Lower leg skin (tissue), 4 donors: ENCODE data around the gene DROSHA. TPM values are rescaled to one million over a fixed set of nuclear protein-coding genes. Genes with fewer than 3 reads are reported as not detected.
"Not testable (repeated sequence)": the region's sequence is repeated elsewhere in the genome, so short reads cannot be mapped to it uniquely, and the experiment has no call there.

ENCODE experiments used
- DNase-seq, 2 donors: peaks; one replicate each; pipeline ENCODE4 v3.0.0-alpha.2; 2019; ENCODE audit warnings: low spot score in 2 of 2
- H3K4me3 ChIP-seq: fragments of 200-600 bp; sonication (generic); 2 replicates; pipeline ENCODE4 v1.5.1; 2017; ENCODE audit warnings: mild to moderate bottlenecking, low read depth; ENCODE audit not compliant: poor library complexity, severe bottlenecking
- CTCF ChIP-seq, 3 donors: fragments of 450-650 bp; IDR thresholded peaks; one replicate each; pipeline ENCODE4 v1.5.1; 2016; ENCODE audit warnings: antibody characterized with exemption in 3 of 3, mild to moderate bottlenecking in 3 of 3, moderate library complexity in 2 of 3
- POLR2A ChIP-seq, 2 donors: fragments of 450-650 bp; IDR thresholded peaks; one replicate each; pipeline ENCODE4 v1.6.1; 2016 to 2017; ENCODE audit warnings: antibody characterized with exemption in 2 of 2, mild to moderate bottlenecking in 1 of 2, moderate library complexity in 1 of 2
- WGBS, 2 donors: methylation state at CpG; one replicate each; pipeline ENCODE4 v1.1.5; 2018; 5-methylcytosine and 5-hydroxymethylcytosine counted together
- intact Hi-C: fragments of 100-400 bp; cut with DNase I; formaldehyde crosslinking; loops from one replicate; pipeline ENCODE4 v1.15.0; 2023; ENCODE audit warnings: low total_unique reads
- total RNA-seq, 4 donors: library from RNA; depleted of rRNA; stranded (reverse); fragments of >200 nt; gene quantifications; one replicate each; pipeline ENCODE4 v1.1.0, GENCODE V29; 2016

The DROSHA gene
- total RNA-seq, 4 donors from 2014 or later = 21.7 to 59.2 (median 37.3) TPM

DNA sequence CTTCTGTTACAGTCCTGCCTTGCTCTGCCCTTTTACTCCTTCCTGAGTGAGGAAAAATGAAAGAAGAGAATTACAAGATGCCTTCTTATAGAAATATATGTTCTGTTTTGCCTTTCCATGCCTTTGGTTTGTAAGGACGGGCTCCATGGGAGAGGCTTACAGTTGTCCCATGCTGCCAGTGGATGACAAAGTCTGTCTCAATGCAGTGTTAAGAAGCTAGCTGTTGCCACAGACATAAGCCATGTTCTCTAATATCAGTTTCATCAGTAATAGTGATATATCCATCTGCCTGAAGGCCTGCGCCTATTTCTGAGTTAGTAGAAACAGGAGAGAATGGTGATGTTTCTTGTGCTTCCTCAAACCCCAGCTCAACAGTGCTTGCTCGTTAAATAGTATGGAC lies 28.0 kb upstream of the DROSHA start:
- no peak for DNase-seq

DNA sequence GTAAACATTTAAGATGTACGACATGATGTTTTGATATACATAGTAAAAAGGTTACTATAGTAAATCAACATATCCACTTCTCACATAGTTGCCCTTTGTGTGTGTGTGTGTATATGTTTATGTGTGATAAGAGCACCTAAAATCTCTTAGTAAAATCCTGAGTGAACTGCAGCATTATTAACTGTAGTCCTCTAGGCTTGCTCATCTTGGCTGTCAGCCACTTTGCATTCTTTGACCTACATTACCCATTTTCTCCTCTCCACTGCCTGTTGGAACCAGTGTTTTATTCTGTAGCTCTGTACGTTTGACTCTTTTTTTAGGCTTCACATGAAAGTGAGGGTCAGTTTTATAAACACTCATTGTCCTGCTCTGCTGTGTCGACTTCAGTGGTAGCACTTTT lies 24.6 kb upstream of the DROSHA start:
- intact Hi-C loops = no loop called here
- TF ChIP-seq CTCF (IDR thresholded peaks at IDR 0.05) = no peak
- TF ChIP-seq POLR2A (IDR thresholded peaks at IDR 0.05) = no peak
- 82 to 90% methylated on average over 3 of the region's 3 CpGs for WGBS, 2 donors
- DNase-seq = no peak
- no peak overlapping the region for H3K4me3 ChIP-seq

More for the DNA sequence above, 28.0 kb upstream of the DROSHA start:
- 90 to 95% methylated on average over 3 of the region's 3 CpGs for WGBS, 2 donors
- intact Hi-C loops = no loop called here
- H3K4me3 ChIP-seq = no peak overlapping the region
- TF ChIP-seq POLR2A (IDR thresholded peaks at IDR 0.05) (no peak), CTCF (IDR thresholded peaks at IDR 0.05) (no peak)

DNA sequence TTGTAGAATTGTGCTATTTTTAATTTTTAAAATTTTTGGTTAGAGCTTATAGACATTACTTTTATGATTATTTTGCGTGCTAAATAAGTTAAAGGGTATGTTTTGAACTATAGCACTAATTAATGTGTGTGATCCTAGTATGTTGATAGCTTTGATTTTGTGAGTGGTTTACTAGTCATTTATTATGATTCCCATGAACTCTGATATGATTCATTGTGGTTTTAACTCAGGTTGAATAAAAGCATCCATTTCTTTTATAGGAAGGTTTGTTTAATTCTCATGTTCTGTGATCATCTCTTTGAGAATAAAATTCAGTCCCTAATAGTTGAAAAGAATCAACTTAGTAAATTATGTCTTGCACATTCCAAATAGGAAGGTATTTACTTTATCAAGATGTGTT lies 22.7 kb upstream of the DROSHA start:
- no peak for DNase-seq
- 98% methylated on average over 1 of the region's 1 CpG for WGBS, 2 donors
- no peak for TF ChIP-seq POLR2A (IDR thresholded peaks at IDR 0.05)
- TF ChIP-seq CTCF (IDR thresholded peaks at IDR 0.05) = no peak
- intact Hi-C loops = no loop called here
- H3K4me3 ChIP-seq = no peak overlapping the region

- intact Hi-C loops = no loop called here
- TF ChIP-seq CTCF (IDR thresholded peaks at IDR 0.05) (no peak), POLR2A (IDR thresholded peaks at IDR 0.05) (no peak)
- DNase-seq = no peak
- H3K4me3 ChIP-seq = no peak overlapping the region
Observed at GRCh38 chr5:31553863-31554262, 22.0 kb upstream of the DROSHA start.

GRCh38 chr5:31551878-31552277 lies 20.0 kb upstream of the DROSHA start:
- intact Hi-C loops = no loop called here
- H3K4me3 ChIP-seq = no peak overlapping the region
- DNase-seq = no peak
- TF ChIP-seq POLR2A (IDR thresholded peaks at IDR 0.05) (no peak), CTCF (IDR thresholded peaks at IDR 0.05) (no peak)
- WGBS, 2 donors = 87 to 98% methylated on average over 3 of the region's 3 CpGs

DNA sequence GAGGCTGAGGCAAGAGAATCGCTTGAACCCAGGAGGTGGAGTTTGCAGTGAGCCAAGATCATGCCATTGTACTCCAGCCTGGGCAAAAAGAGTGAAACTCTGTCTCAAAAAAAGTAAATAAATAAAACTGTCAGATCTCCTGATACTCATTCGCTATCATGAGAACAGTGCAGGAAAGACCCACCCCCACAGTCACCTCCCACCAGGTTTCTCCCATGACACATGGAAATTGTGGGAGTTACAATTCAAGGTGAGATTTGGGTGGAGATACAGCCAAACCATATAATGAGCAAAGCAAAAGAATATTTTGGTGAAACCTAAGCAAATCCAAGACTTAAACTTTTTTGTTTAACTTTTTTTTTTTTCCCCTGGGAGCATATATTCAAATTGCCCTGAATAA lies 17.2 kb upstream of the DROSHA start:
- intact Hi-C loops, H3K4me3 ChIP-seq, DNase-seq: not testable (repeated sequence)
- WGBS, 2 donors = 96 to 100% methylated on average over 2 of the region's 2 CpGs
